A549 (cell line): Measurements from ENCODE around the gene F5. TPM values are rescaled to one million over a fixed set of nuclear protein-coding genes. Genes with fewer than 3 reads are reported as not detected.

ENCODE experiments used
- ATAC-seq, 2 experiments: fragments of 200-7000 bp in 1 of 2; fragments of >200 bp in 1 of 2; cut with Nextera tagmentation in 1 of 2; cut with Tn5 transposase in 1 of 2; 3 replicates each; pipeline versions ENCODE4 v1.8.0 to v1.9.1; 2018 to 2020; ENCODE audit warnings: mild to moderate bottlenecking in 1 of 2, moderate library complexity in 1 of 2
- CTCF ChIA-PET: fragments of 300-600 bp; sonication (Branson Sonifier 250); formaldehyde crosslinking; extraction: SDS; loops from one replicate; lab custom pipeline; 2021; ENCODE audit warnings: antibody characterized with exemption, inconsistent platforms; lab: Yijun Ruan, JAX
- POLR2A ChIA-PET: fragments of 350-600 bp; formaldehyde crosslinking; extraction: SDS; loops from one replicate; lab custom pipeline; 2021; ENCODE audit warnings: antibody characterized with exemption, inconsistent platforms; lab: Yijun Ruan, JAX
- DNase-seq, 2 experiments: peaks; one replicate each; pipeline versions ENCODE4 v3.0.0 to v3.0.0-alpha.2; 2011 to 2016; ENCODE audit warnings: low read depth in 1 of 2, low spot score in 1 of 2
- FAIRE-seq: peaks from 2 replicates; lab custom pipeline; 2011; peaks lifted over from hg19 to GRCh38; lab: Jason Lieb, UNC
- H3K27ac ChIP-seq, 2 experiments: fragments of >200 bp; sonication (Bioruptor Twin); formaldehyde crosslinking; 3 replicates each; pipeline ENCODE4 v1.5.1; 2016 to 2017
- H3K4me1 ChIP-seq: fragments of >200 bp; sonication (Bioruptor Twin); formaldehyde crosslinking; 3 replicates; pipeline ENCODE4 v1.6.1; 2016
- H3K4me2 ChIP-seq: fragments of >200 bp; sonication (Bioruptor Twin); formaldehyde crosslinking; 3 replicates; pipeline ENCODE4 v1.6.1; 2016
- H3K4me3 ChIP-seq: fragments of >200 bp; sonication (Bioruptor Twin); formaldehyde crosslinking; 3 replicates; pipeline ENCODE4 v1.5.1; 2016
- H3K9me3 ChIP-seq: fragments of >200 bp; sonication (Bioruptor Twin); formaldehyde crosslinking; 3 replicates; pipeline ENCODE4 v1.6.1; 2016
- BHLHE40 ChIP-seq: IDR thresholded peaks from 2 replicates; pipeline ENCODE4 v1.6.1; 2012; ENCODE audit warnings: low read depth, low read length, inconsistent platforms
- CHD2 ChIP-seq: fragments of 150-350 bp; IDR thresholded peaks from 2 replicates; pipeline ENCODE4 v1.6.1; 2014; ENCODE audit warnings: low read length; ENCODE audit not compliant: partially characterized antibody
- EHF ChIP-seq: fragments of 250-450 bp; sonication (Bioruptor Pico); IDR thresholded peaks from 2 replicates; pipeline ENCODE4 v1.5.0; 2020; ENCODE audit warnings: mild to moderate bottlenecking
- FOSB ChIP-seq: fragments of 250-450 bp; sonication (Bioruptor Pico); IDR thresholded peaks from 2 replicates; pipeline ENCODE4 v1.5.0; 2020; ENCODE audit warnings: mild to moderate bottlenecking, moderate library complexity
- GATA3 ChIP-seq: IDR thresholded peaks from 2 replicates; pipeline ENCODE4 v1.6.1; 2012; ENCODE audit warnings: borderline replicate concordance
- HOXB13 ChIP-seq: fragments of 250-450 bp; sonication (Bioruptor Pico); IDR thresholded peaks from 2 replicates; pipeline ENCODE4 v1.5.0; 2020; ENCODE audit warnings: low read depth, mild to moderate bottlenecking, moderate library complexity
- HOXB5 ChIP-seq: fragments of 250-450 bp; sonication (Bioruptor Pico); IDR thresholded peaks from 2 replicates; pipeline ENCODE4 v1.5.0; 2020; ENCODE audit warnings: mild to moderate bottlenecking, moderate library complexity
- RAD21 ChIP-seq, 2 experiments: fragments of >200 bp in 1 of 2; sonication (Bioruptor Twin) in 1 of 2; formaldehyde crosslinking in 1 of 2; IDR thresholded peaks in 1 of 2; conservative IDR thresholded peaks in 1 of 2; 2 replicates in 1 of 2; 3 replicates in 1 of 2; pipeline ENCODE4 v1.6.1; 2012 to 2018; ENCODE audit warnings: inconsistent platforms in 1 of 2
- SMC3 ChIP-seq: fragments of >200 bp; sonication (Bioruptor Twin); formaldehyde crosslinking; IDR thresholded peaks from 3 replicates; pipeline ENCODE4 v1.6.1; 2018; ENCODE audit warnings: inconsistent platforms
- SREBF2 ChIP-seq: fragments of 450-650 bp; IDR thresholded peaks from 2 replicates; pipeline ENCODE4 v1.6.1; 2014; ENCODE audit warnings: mild to moderate bottlenecking, moderate library complexity
- TFCP2L1 ChIP-seq: fragments of 250-450 bp; sonication (Bioruptor Pico); IDR thresholded peaks from 2 replicates; pipeline ENCODE4 v1.5.0; 2021; ENCODE audit warnings: mild to moderate bottlenecking
- ZFP36 ChIP-seq: fragments of 450-650 bp; IDR thresholded peaks from 2 replicates; pipeline ENCODE4 v1.6.1; 2014; ENCODE audit warnings: borderline replicate concordance; ENCODE audit not compliant: partially characterized antibody
- ZSCAN20 ChIP-seq: fragments of 250-450 bp; sonication (Bioruptor Pico); IDR thresholded peaks from 2 replicates; pipeline ENCODE4 v1.8.0; 2022; ENCODE audit warnings: mild to moderate bottlenecking, moderate library complexity
- WGBS: methylation state at CpG from one replicate; pipeline ENCODE4 v1.1.6; 2017; ENCODE audit errors: missing lambda C conversion rate; 5-methylcytosine and 5-hydroxymethylcytosine counted together
- polyA plus RNA-seq, 4 experiments: library from polyadenylated mRNA; depleted of rRNA in 3 of 4; stranded (reverse); fragments of >200 nt; fragmentation: RNase III in 1 of 4; extraction: RNeasy Plus Mini Kit Qiagen cat#74134 plus additional on column Dnase treatment in 1 of 4; gene quantifications; 2 replicates in 3 of 4; 3 replicates in 1 of 4; pipeline ENCODE4 v1.2.3, GENCODE V29; 2011 to 2017
- TF ChIP-seq, protein P1 (sequence below): fragments of 150-350 bp; IDR thresholded peaks from 2 replicates; pipeline ENCODE4 v1.6.1; 2014; ENCODE audit warnings: low read depth, mild to moderate bottlenecking, low read length
- TF ChIP-seq, protein P2 (sequence below): fragments of 200-600 bp; sonication (generic); IDR thresholded peaks from 2 replicates; pipeline ENCODE4 v1.6.1; 2016; ENCODE audit warnings: antibody characterized with exemption, mild to moderate bottlenecking, moderate library complexity
- TF ChIP-seq, protein P3 (sequence below): fragments of >200 bp; sonication (Bioruptor Twin); formaldehyde crosslinking; IDR thresholded peaks from 2 replicates; pipeline ENCODE4 v1.6.1; 2016
- TF ChIP-seq, protein P4 (sequence below): IDR thresholded peaks from 2 replicates; pipeline ENCODE4 v1.6.1; 2012; ENCODE audit warnings: low read depth, borderline replicate concordance
- TF ChIP-seq, protein P5 (sequence below): fragments of >200 bp; sonication (Bioruptor Twin); formaldehyde crosslinking; IDR thresholded peaks from 3 replicates; pipeline ENCODE4 v1.5.1; 2016

Gene F5
- polyA plus RNA-seq, 2 of the 4 experiments (the other 2 are of a cell fraction) = 0.04 to 0.36 TPM

DNA sequence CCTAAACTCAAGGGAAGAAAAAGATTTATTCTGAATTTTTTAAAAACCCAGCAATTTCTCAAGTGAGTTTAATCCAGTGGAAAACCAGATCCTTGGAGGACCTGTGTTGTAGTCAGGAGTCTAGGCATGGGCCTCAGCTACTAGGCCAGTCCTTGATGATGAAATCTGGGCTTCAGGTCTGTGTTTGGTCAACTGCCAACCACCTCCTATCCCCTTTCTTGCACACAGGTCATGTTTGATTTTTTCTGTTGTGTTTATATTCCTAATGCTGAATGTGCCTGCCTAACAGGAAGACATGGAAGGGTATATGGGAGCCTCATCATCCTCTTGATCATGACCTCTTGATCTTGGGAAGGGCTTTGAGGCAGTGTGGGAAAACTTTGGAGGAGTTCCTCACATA lies 62.4 kb downstream of the F5 start:
- FAIRE-seq = no peak
- TF ChIP-seq EHF (no peak), FOSB (CRISPR knock-in tag) (no peak), ZFP36 (no peak)
- TF ChIP-seq, protein P1, sequence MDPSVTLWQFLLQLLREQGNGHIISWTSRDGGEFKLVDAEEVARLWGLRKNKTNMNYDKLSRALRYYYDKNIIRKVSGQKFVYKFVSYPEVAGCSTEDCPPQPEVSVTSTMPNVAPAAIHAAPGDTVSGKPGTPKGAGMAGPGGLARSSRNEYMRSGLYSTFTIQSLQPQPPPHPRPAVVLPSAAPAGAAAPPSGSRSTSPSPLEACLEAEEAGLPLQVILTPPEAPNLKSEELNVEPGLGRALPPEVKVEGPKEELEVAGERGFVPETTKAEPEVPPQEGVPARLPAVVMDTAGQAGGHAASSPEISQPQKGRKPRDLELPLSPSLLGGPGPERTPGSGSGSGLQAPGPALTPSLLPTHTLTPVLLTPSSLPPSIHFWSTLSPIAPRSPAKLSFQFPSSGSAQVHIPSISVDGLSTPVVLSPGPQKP = no peak
- DNase-seq = no peak
- ChIA-PET CTCF (interaction anchor here (1.6 kb wide), 1 partner anchor 22 kb away, joined by 3 read pairs; no protein-coding TSS in a partner anchor), POLR2A (no interaction called here)
- H3K4me1 ChIP-seq = peaks cover 2% of the 10 kb centered on the region; the same call in 2 of the 3 replicates
- H3K4me3 ChIP-seq = no peak overlapping the region
- H3K27ac ChIP-seq = no peak overlapping the region
- H3K9me3 ChIP-seq = no peaks in the 10 kb centered on the region
- ATAC-seq = no peak
- H3K4me2 ChIP-seq = no peak overlapping the region

DNA sequence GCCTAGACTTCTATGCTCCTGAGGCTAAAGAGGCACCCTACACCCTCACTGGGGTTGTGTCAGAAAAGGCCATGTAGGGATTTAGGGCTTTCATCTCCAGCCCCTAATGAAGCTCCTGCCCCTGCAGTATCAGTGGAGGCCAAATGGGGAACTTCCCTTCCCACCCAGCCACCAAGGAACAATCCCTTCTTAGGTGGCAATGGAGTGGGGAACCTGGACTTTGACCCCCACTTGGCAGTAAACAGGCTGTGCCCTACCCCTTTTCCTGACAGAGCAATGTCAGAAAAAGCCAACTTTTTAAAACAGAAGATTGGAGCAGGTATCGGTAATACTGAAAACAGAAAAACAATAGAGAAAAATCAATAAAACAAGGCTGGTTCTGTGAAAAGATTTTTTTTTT lies 65.1 kb downstream of the F5 start:
- no peak for DNase-seq
- Histone ChIP-seq H3K9me3 (no peaks in the 10 kb centered on the region), H3K4me1 (no peaks in the 10 kb centered on the region; the same call in 2 of the 3 replicates), H3K4me3 (no peak overlapping the region), H3K27ac (no peak overlapping the region), H3K4me2 (no peak overlapping the region)
- TF ChIP-seq SREBF2 = no peak
- ATAC-seq = no peak
- FAIRE-seq = no peak
- 95% methylated on average over 1 of the region's 1 CpG for WGBS
- CTCF ChIA-PET = no interaction called here
- POLR2A ChIA-PET = no interaction called here

DNA sequence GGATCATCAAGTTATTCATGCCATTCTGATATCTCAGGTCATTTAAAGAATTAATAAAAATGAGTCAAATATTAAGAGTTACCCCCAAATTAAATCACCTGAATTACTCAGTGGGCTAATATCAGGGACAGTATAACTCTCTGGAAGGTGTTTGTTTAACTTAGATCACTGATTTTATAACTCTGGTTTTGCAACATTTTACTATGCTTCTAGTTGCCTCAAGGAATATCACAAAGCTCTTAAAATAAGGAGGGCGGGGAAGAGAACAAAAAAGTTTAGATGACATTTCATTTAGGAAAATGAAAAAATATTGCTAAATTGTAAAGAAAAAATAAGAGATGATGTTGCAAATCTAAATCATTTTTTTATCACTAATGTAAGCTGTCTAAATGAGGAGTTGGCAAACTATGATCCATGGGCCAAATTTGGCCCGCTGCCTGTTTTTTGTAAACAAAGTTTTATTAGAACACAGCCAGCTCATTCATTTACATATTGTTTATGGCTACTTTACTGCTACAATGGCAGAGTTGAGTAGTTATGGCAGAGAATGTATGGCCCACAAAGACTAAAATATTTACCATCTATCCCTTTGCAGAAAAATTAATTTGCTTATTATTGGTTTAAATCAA lies 68.6 kb downstream of the F5 start:
- no peak for FAIRE-seq
- no peak for ATAC-seq
- DNase-seq = no peak
- H3K4me2 ChIP-seq = no peak overlapping the region
- WGBS = 75% methylated on average over 2 of the region's 2 CpGs
- POLR2A ChIA-PET = no interaction called here
- CTCF ChIA-PET = interaction anchor here (1.5 kb wide), 1 partner anchor 33 kb away, joined by 3 read pairs; no protein-coding TSS in a partner anchor
- peaks cover 5% of the 10 kb centered on the region; the same call in 1 of the 3 replicates for H3K4me1 ChIP-seq
- no peak overlapping the region for H3K4me3 ChIP-seq
- TF ChIP-seq TFCP2L1 (CRISPR knock-in tag) = no peak
- no peak for TF ChIP-seq SMC3
- no peak for TF ChIP-seq SREBF2
- no peak for TF ChIP-seq HOXB13 (CRISPR knock-in tag)
- TF ChIP-seq, protein P2, sequence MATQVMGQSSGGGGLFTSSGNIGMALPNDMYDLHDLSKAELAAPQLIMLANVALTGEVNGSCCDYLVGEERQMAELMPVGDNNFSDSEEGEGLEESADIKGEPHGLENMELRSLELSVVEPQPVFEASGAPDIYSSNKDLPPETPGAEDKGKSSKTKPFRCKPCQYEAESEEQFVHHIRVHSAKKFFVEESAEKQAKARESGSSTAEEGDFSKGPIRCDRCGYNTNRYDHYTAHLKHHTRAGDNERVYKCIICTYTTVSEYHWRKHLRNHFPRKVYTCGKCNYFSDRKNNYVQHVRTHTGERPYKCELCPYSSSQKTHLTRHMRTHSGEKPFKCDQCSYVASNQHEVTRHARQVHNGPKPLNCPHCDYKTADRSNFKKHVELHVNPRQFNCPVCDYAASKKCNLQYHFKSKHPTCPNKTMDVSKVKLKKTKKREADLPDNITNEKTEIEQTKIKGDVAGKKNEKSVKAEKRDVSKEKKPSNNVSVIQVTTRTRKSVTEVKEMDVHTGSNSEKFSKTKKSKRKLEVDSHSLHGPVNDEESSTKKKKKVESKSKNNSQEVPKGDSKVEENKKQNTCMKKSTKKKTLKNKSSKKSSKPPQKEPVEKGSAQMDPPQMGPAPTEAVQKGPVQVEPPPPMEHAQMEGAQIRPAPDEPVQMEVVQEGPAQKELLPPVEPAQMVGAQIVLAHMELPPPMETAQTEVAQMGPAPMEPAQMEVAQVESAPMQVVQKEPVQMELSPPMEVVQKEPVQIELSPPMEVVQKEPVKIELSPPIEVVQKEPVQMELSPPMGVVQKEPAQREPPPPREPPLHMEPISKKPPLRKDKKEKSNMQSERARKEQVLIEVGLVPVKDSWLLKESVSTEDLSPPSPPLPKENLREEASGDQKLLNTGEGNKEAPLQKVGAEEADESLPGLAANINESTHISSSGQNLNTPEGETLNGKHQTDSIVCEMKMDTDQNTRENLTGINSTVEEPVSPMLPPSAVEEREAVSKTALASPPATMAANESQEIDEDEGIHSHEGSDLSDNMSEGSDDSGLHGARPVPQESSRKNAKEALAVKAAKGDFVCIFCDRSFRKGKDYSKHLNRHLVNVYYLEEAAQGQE = no peak
- no peak for TF ChIP-seq RAD21 (conservative IDR thresholded peaks at IDR 0.05 in 1 of 2, IDR thresholded peaks at IDR 0.05 in 1 of 2)
- TF ChIP-seq BHLHE40 = no peak
- no peak for TF ChIP-seq GATA3
- TF ChIP-seq, protein P3, sequence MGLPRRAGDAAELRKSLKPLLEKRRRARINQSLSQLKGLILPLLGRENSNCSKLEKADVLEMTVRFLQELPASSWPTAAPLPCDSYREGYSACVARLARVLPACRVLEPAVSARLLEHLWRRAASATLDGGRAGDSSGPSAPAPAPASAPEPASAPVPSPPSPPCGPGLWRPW = no peak
- no peak for TF ChIP-seq ZFP36
- no peak for TF ChIP-seq HOXB5 (CRISPR knock-in tag)
- TF ChIP-seq, protein P4, sequence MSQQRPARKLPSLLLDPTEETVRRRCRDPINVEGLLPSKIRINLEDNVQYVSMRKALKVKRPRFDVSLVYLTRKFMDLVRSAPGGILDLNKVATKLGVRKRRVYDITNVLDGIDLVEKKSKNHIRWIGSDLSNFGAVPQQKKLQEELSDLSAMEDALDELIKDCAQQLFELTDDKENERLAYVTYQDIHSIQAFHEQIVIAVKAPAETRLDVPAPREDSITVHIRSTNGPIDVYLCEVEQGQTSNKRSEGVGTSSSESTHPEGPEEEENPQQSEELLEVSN = no peak
- TF ChIP-seq CHD2 = no peak
- TF ChIP-seq ZSCAN20 (CRISPR knock-in tag) = no peak
- TF ChIP-seq, protein P5, sequence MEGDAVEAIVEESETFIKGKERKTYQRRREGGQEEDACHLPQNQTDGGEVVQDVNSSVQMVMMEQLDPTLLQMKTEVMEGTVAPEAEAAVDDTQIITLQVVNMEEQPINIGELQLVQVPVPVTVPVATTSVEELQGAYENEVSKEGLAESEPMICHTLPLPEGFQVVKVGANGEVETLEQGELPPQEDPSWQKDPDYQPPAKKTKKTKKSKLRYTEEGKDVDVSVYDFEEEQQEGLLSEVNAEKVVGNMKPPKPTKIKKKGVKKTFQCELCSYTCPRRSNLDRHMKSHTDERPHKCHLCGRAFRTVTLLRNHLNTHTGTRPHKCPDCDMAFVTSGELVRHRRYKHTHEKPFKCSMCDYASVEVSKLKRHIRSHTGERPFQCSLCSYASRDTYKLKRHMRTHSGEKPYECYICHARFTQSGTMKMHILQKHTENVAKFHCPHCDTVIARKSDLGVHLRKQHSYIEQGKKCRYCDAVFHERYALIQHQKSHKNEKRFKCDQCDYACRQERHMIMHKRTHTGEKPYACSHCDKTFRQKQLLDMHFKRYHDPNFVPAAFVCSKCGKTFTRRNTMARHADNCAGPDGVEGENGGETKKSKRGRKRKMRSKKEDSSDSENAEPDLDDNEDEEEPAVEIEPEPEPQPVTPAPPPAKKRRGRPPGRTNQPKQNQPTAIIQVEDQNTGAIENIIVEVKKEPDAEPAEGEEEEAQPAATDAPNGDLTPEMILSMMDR = no peak
- H3K27ac ChIP-seq = no peak overlapping the region
- H3K9me3 ChIP-seq = no peaks in the 10 kb centered on the region
